22Rv1 (cell line): ENCODE data around the gene ITIH2.
"Not testable (repeated sequence)": the region's sequence is repeated elsewhere in the genome, so short reads cannot be mapped to it uniquely, and the experiment has no call there.

Source experiments
- CTCF ChIP-seq: fragments of 450-650 bp; IDR thresholded peaks from 2 replicates; pipeline ENCODE4 v1.5.1; 2017; ENCODE audit warnings: mild to moderate bottlenecking
- ZFX ChIP-seq: fragments of 450-650 bp; IDR thresholded peaks from 2 replicates; pipeline ENCODE4 v1.6.1; 2017; ENCODE audit warnings: antibody characterized with exemption, borderline replicate concordance

GRCh38 chr10:7748637-7749036, 45.5 kb downstream of the ITIH2 start:
- not testable (repeated sequence) for TF ChIP-seq CTCF, ZFX
